HepG2 (cell line): Measurements from ENCODE around the gene GPHN. TPM values are rescaled to one million over a fixed set of nuclear protein-coding genes. Genes with fewer than 3 reads are reported as not detected.

Experiments used
- ARNT2 ChIP-seq: sonication (generic); formaldehyde crosslinking; IDR thresholded peaks from 2 replicates; pipeline ENCODE4 v1.8.0; 2022; ENCODE audit warnings: mild to moderate bottlenecking, low read depth, missing genetic modification reagents, moderate library complexity
- FOXP4 ChIP-seq: sonication (generic); formaldehyde crosslinking; IDR thresholded peaks from 2 replicates; pipeline ENCODE4 v1.4.0; 2020; ENCODE audit warnings: missing genetic modification reagents
- GATAD1 ChIP-seq: IDR thresholded peaks from 2 replicates; pipeline ENCODE4 v1.6.1; 2016; ENCODE audit warnings: missing genetic modification reagents, missing compliant biosample characterization
- NR0B2 ChIP-seq: sonication (generic); formaldehyde crosslinking; IDR thresholded peaks from 2 replicates; pipeline ENCODE4 v1.4.0; 2020; ENCODE audit warnings: mild to moderate bottlenecking, missing genetic modification reagents
- PCBP2 ChIP-seq: fragments of 200-400 bp; formaldehyde crosslinking; optimal IDR thresholded peaks from 2 replicates; pipeline ENCODE3; 2018; ENCODE audit warnings: low read length, low read depth; ENCODE audit not compliant: poor library complexity, severe bottlenecking
- RARA ChIP-seq: IDR thresholded peaks from 2 replicates; pipeline ENCODE4 v1.6.1; 2016; ENCODE audit warnings: missing genetic modification reagents, missing compliant biosample characterization
- SNAPC2 ChIP-seq: sonication (generic); formaldehyde crosslinking; IDR thresholded peaks from 2 replicates; pipeline ENCODE4 v1.8.1; 2022; ENCODE audit warnings: mild to moderate bottlenecking, missing genetic modification reagents
- STAG1 ChIP-seq: sonication (generic); formaldehyde crosslinking; IDR thresholded peaks from 2 replicates; pipeline ENCODE4 v1.4.0; 2020; ENCODE audit warnings: missing genetic modification reagents
- TAF15 ChIP-seq: fragments of 200-400 bp; formaldehyde crosslinking; IDR thresholded peaks from one replicate; pipeline ENCODE4 v1.6.1; 2018; ENCODE audit warnings: mild to moderate bottlenecking, low read depth, low read length; ENCODE audit not compliant: poor library complexity, severe bottlenecking
- TEAD3 ChIP-seq: optimal IDR thresholded peaks from 2 replicates; pipeline ENCODE3; 2016; ENCODE audit warnings: borderline replicate concordance
- ZHX2 ChIP-seq, 2 experiments: sonication (generic) in 1 of 2; formaldehyde crosslinking in 1 of 2; IDR thresholded peaks; 2 replicates each; pipeline versions ENCODE4 v1.6.1 to v1.9.0; 2014 to 2022; ENCODE audit warnings: antibody characterized with exemption in 1 of 2, borderline replicate concordance in 1 of 2, inconsistent platforms in 1 of 2, low read depth in 1 of 2, missing genetic modification reagents in 1 of 2
- ZIK1 ChIP-seq: sonication (generic); formaldehyde crosslinking; IDR thresholded peaks from 2 replicates; pipeline ENCODE4 v1.5.0; 2020; ENCODE audit warnings: mild to moderate bottlenecking, low read depth, missing genetic modification reagents, borderline replicate concordance
- ZKSCAN8 ChIP-seq: IDR thresholded peaks from 2 replicates; pipeline ENCODE4 v1.6.1; 2016; ENCODE audit warnings: borderline replicate concordance, missing genetic modification reagents, missing compliant biosample characterization
- ZNF180 ChIP-seq: sonication (generic); formaldehyde crosslinking; IDR thresholded peaks from 2 replicates; pipeline ENCODE4 v1.4.0; 2020; ENCODE audit warnings: low read depth, missing genetic modification reagents, borderline replicate concordance
- ZNF24 ChIP-seq: fragments of 450-650 bp; IDR thresholded peaks from 2 replicates; pipeline ENCODE4 v1.6.1; 2017; ENCODE audit warnings: antibody characterized with exemption, mild to moderate bottlenecking
- ZSCAN22 ChIP-seq: sonication (generic); formaldehyde crosslinking; IDR thresholded peaks from 2 replicates; pipeline ENCODE4 v1.4.0; 2020; ENCODE audit warnings: mild to moderate bottlenecking, missing genetic modification reagents
- polyA plus RNA-seq, 8 experiments: library from polyadenylated mRNA; depleted of rRNA in 3 of 8; stranded (reverse) in 7 of 8; unstranded in 1 of 8; fragments of >200 nt; fragmentation: Illumina TruSeq in 4 of 8; extraction: Trizol in 4 of 8; gene quantifications; 2 replicates each; pipeline versions ENCODE4 v1.2.1 to v1.2.3, GENCODE V29; 2011 to 2016; ENCODE audit warnings: low read depth in 4 of 8, missing spikeins in 1 of 8, mixed read lengths in 1 of 8; ENCODE audit not compliant: insufficient read depth in 1 of 8
- total RNA-seq, 5 experiments: library from RNA; depleted of rRNA; stranded (reverse); fragments of >200 nt; fragmentation: Illumina TruSeq; extraction: Trizol; gene quantifications; 2 replicates each; pipeline ENCODE4 v1.2.3, GENCODE V29; 2016; ENCODE audit warnings: low read depth in 1 of 5
- TF ChIP-seq, protein P1 (sequence below): sonication (generic); formaldehyde crosslinking; IDR thresholded peaks from 2 replicates; pipeline ENCODE4 v1.4.0; 2020; ENCODE audit warnings: missing genetic modification reagents

GPHN gene
- total and polyA plus RNA-seq, 2 of the 13 experiments (the other 11 are each of a cell fraction or from before 2014, with no cell fraction given), result 12.7 to 19.2 TPM

- TF ChIP-seq FOXP4, result no peak
- TF ChIP-seq GATAD1 (CRISPR knock-in tag), result peak; percentile 80
- TF ChIP-seq ZKSCAN8 (CRISPR knock-in tag), result peak; percentile 11; the same call in 1 of the 2 replicates
- no peak for TF ChIP-seq TAF15
- TF ChIP-seq ZHX2 (IDR thresholded peaks at IDR 0.05; ENCODE audit: low read depth), result peak; percentile 63; the same call in 1 of the 2 replicates
- no peak; the same call in 1 of the 2 replicates for TF ChIP-seq ZHX2 (CRISPR knock-in tag; IDR thresholded peaks at IDR 0.05; ENCODE audit: borderline replicate concordance)
- TF ChIP-seq ZNF24, result no peak
- TF ChIP-seq ZNF180 (CRISPR knock-in tag), result no peak
- peak; percentile 63 for TF ChIP-seq TEAD3 (CRISPR knock-in tag)
- no peak for TF ChIP-seq PCBP2
- peak; percentile 97 for TF ChIP-seq ARNT2 (CRISPR knock-in tag)
- TF ChIP-seq ZIK1, result peak; percentile 79; the same call in 1 of the 2 replicates
- 0 out of 2 replicates have a peak, but pooled peaks have one; percentile 5 for TF ChIP-seq NR0B2 (CRISPR knock-in tag)
- TF ChIP-seq SNAPC2 (CRISPR knock-in tag), result peak; percentile 74
- no peak for TF ChIP-seq ZSCAN22
- TF ChIP-seq, protein P1, sequence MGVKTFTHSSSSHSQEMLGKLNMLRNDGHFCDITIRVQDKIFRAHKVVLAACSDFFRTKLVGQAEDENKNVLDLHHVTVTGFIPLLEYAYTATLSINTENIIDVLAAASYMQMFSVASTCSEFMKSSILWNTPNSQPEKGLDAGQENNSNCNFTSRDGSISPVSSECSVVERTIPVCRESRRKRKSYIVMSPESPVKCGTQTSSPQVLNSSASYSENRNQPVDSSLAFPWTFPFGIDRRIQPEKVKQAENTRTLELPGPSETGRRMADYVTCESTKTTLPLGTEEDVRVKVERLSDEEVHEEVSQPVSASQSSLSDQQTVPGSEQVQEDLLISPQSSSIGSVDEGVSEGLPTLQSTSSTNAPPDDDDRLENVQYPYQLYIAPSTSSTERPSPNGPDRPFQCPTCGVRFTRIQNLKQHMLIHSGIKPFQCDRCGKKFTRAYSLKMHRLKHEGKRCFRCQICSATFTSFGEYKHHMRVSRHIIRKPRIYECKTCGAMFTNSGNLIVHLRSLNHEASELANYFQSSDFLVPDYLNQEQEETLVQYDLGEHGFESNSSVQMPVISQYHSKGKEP (CRISPR knock-in tag), result 0 out of 2 replicates have a peak, but pooled peaks have one; percentile 25
- no peak for TF ChIP-seq STAG1 (CRISPR knock-in tag)
- peak; percentile 24; the same call in 1 of the 2 replicates for TF ChIP-seq RARA (CRISPR knock-in tag)
Observed at GRCh38 chr14:66507722-66508546, at the start of gene GPHN (continued).
